HCT116 (cell line): ENCODE measurements around the gene FAP. TPM values are rescaled to one million over a fixed set of nuclear protein-coding genes. Genes with fewer than 3 reads are reported as not detected.

Experiments used
- ATAC-seq: fragments of 200-7000 bp; cut with Tn5 transposase; 2 replicates; pipeline ENCODE4 v1.9.1; 2020; ENCODE audit warnings: mild to moderate bottlenecking, moderate library complexity
- BruUV-seq: library from RNA; stranded (reverse); fragments of 400-500 nt; replicated peaks from 2 replicates; lab custom pipeline; 2021; lab: Mats Ljungman, UMichigan
- CTCF ChIA-PET: fragments of 300-600 bp; sonication (Branson Sonifier 250); formaldehyde crosslinking; loops from one replicate; lab custom pipeline; 2021; ENCODE audit warnings: antibody characterized with exemption; lab: Charles Lee
- POLR2A ChIA-PET: fragments of 300-600, 350-600 bp; sonication (Branson Sonifier 250); formaldehyde crosslinking; loops from one replicate; lab custom pipeline; 2021; ENCODE audit warnings: antibody characterized with exemption; lab: Charles Lee
- RAD21 ChIA-PET, 2 experiments: fragments of 300-600 bp; sonication (Branson Sonifier 250); formaldehyde crosslinking; loops; one replicate each; lab custom pipeline; 2023; ENCODE audit warnings: low total read pairs in 2 of 2; ENCODE audit not compliant: uncharacterized antibody in 2 of 2, unreplicated experiment in 2 of 2, low non-redundant PET in 1 of 2; lab: Charles Lee
- DNase-seq: peaks from one replicate; pipeline ENCODE4 v3.0.0-alpha.2; 2010; ENCODE audit warnings: low read depth, low spot score
- H2AFZ ChIP-seq: fragments of 200-600 bp; shearing (Covaris generic), sonication (generic); 2 replicates; pipeline ENCODE4 v1.6.1; 2017; ENCODE audit warnings: low read depth, mixed run types, mixed read lengths, antibody characterized with exemption, low read length; ENCODE audit not compliant: poor library complexity, severe bottlenecking
- H3K27ac ChIP-seq: 2 replicates; pipeline ENCODE4 v1.5.1; 2012; ENCODE audit warnings: low read depth, low read length
- H3K27me3 ChIP-seq: fragments of 200-600 bp; sonication (generic); 2 replicates; pipeline ENCODE4 v1.6.1; 2016; ENCODE audit warnings: mixed run types, low read length, mixed read lengths; ENCODE audit not compliant: insufficient read depth
- H3K36me3 ChIP-seq, 2 experiments: fragments of 200-500 bp in 1 of 2; fragments of 200-600 bp in 1 of 2; sonication (Bioruptor generic) in 1 of 2; sonication (generic) in 1 of 2; 2 replicates each; pipeline versions ENCODE4 v1.5.1 to v1.6.1; 2014 to 2016; ENCODE audit warnings: low read length in 2 of 2, inconsistent platforms in 1 of 2, mixed read lengths in 1 of 2, mixed run types in 1 of 2; ENCODE audit not compliant: insufficient read depth in 2 of 2, control insufficient read depth in 1 of 2
- H3K4me1 ChIP-seq, 2 experiments: fragments of 200-600 bp in 1 of 2; sonication (generic) in 1 of 2; 2 replicates each; pipeline versions ENCODE4 v1.5.1 to v1.6.1; 2012 to 2017; ENCODE audit warnings: low read length in 2 of 2, inconsistent platforms in 1 of 2, mild to moderate bottlenecking in 1 of 2, mixed read lengths in 1 of 2, mixed run types in 1 of 2, moderate library complexity in 1 of 2; ENCODE audit not compliant: insufficient read depth in 2 of 2, control insufficient read depth in 1 of 2
- H3K4me2 ChIP-seq: fragments of 200-600 bp; sonication (generic); 2 replicates; pipeline ENCODE4 v1.6.1; 2017; ENCODE audit warnings: mixed run types, low read length, mixed read lengths
- H3K4me3 ChIP-seq, 2 experiments: fragments of 200-600 bp in 1 of 2; sonication (generic) in 1 of 2; replicated peaks in 1 of 2; 2 replicates each; pipeline ENCODE4 v1.5.1; 2011 to 2016; ENCODE audit warnings: low read length in 2 of 2, control low read depth in 1 of 2, low read depth in 1 of 2, mild to moderate bottlenecking in 1 of 2, mixed read lengths in 1 of 2, mixed run types in 1 of 2
- H3K79me2 ChIP-seq: fragments of 200-600 bp; sonication (generic); 2 replicates; pipeline ENCODE4 v1.6.1; 2017; ENCODE audit warnings: mild to moderate bottlenecking, mixed run types, low read length, moderate library complexity, mixed read lengths; ENCODE audit not compliant: insufficient read depth
- H3K9ac ChIP-seq: fragments of 200-600 bp; sonication (generic); 2 replicates; pipeline ENCODE4 v1.6.1; 2016; ENCODE audit warnings: low read length, mixed read lengths
- H3K9me2 ChIP-seq: fragments of 200-600 bp; sonication (generic), shearing (Covaris generic); 2 replicates; pipeline ENCODE4 v1.6.1; 2017; ENCODE audit warnings: mixed run types, mild to moderate bottlenecking, moderate library complexity; ENCODE audit not compliant: insufficient read depth
- H3K9me3 ChIP-seq, 2 experiments: fragments of 200-500 bp in 1 of 2; fragments of 200-600 bp in 1 of 2; sonication (Bioruptor generic) in 1 of 2; sonication (generic) in 1 of 2; 2 replicates each; pipeline ENCODE4 v1.6.1; 2014 to 2017; ENCODE audit warnings: low read length in 2 of 2, mixed read lengths in 2 of 2, inconsistent platforms in 1 of 2, low read depth in 1 of 2, mild to moderate bottlenecking in 1 of 2, mixed run types in 1 of 2, moderate library complexity in 1 of 2; ENCODE audit not compliant: control insufficient read depth in 1 of 2, insufficient read depth in 1 of 2
- H4K20me1 ChIP-seq: fragments of 200-600 bp; sonication (generic), shearing (Covaris generic); 2 replicates; pipeline ENCODE4 v1.6.1; 2017; ENCODE audit warnings: mixed run types, mild to moderate bottlenecking, moderate library complexity; ENCODE audit not compliant: insufficient read depth
- CEBPB ChIP-seq: IDR thresholded peaks from 2 replicates; pipeline ENCODE4 v1.6.1; 2012; ENCODE audit warnings: low read depth
- ELF1 ChIP-seq: IDR thresholded peaks from 2 replicates; pipeline ENCODE4 v1.6.1; 2012; ENCODE audit warnings: low read depth, borderline replicate concordance
- EZH2 ChIP-seq: fragments of 200-600 bp; sonication (generic); IDR thresholded peaks from 2 replicates; pipeline ENCODE4 v1.6.1; 2017; ENCODE audit warnings: antibody characterized with exemption, mixed run types
- JUND ChIP-seq: IDR thresholded peaks from 2 replicates; pipeline ENCODE4 v1.6.1; 2012
- POLR2AphosphoS5 ChIP-seq: IDR thresholded peaks from 2 replicates; pipeline ENCODE4 v1.6.1; 2011; ENCODE audit warnings: mild to moderate bottlenecking, low read depth, low read length, moderate library complexity
- RAD21 ChIP-seq: IDR thresholded peaks from 2 replicates; pipeline ENCODE4 v1.6.1; 2012; ENCODE audit warnings: low read depth, mild to moderate bottlenecking
- SP1 ChIP-seq: IDR thresholded peaks from 2 replicates; pipeline ENCODE4 v1.6.1; 2012; ENCODE audit warnings: low read depth
- SRF ChIP-seq: IDR thresholded peaks from 2 replicates; pipeline ENCODE4 v1.6.1; 2012; ENCODE audit warnings: low read depth
- TCF7L2 ChIP-seq: IDR thresholded peaks from 2 replicates; pipeline ENCODE4 v1.7.0; 2011; ENCODE audit warnings: borderline replicate concordance, inconsistent platforms; ENCODE audit not compliant: insufficient read depth, insufficient read length; ENCODE audit errors: extremely low read depth
- YY1 ChIP-seq: IDR thresholded peaks from 2 replicates; pipeline ENCODE4 v1.6.1; 2011; ENCODE audit warnings: low read length, low read depth, moderate library complexity, mild to moderate bottlenecking; ENCODE audit not compliant: insufficient replicate concordance; ENCODE audit errors: extremely low read depth
- intact Hi-C: fragments of 100-400 bp; cut with micrococcal nuclease; formaldehyde crosslinking; loops from 2 replicates; pipeline ENCODE4 v1.10.0; 2022
- total RNA-seq: library from RNA; stranded (reverse); gene quantifications from one replicate; pipeline ENCODE4 v1.2.1, GENCODE V29; 2021; ENCODE audit not compliant: unreplicated experiment
- TF ChIP-seq, protein P1 (sequence below), 3 experiments: fragments of 200-600 bp in 1 of 3; sonication (generic) in 1 of 3; IDR thresholded peaks in 2 of 3; conservative IDR thresholded peaks in 1 of 3; 2 replicates each; pipeline ENCODE4 v1.5.1; 2012 to 2017; ENCODE audit warnings: low read depth in 2 of 3, low read length in 2 of 3, antibody characterized with exemption in 1 of 3, borderline replicate concordance in 1 of 3, control low read depth in 1 of 3, mild to moderate bottlenecking in 1 of 3, mixed read lengths in 1 of 3, mixed run types in 1 of 3, moderate library complexity in 1 of 3; ENCODE audit not compliant: insufficient read depth in 1 of 3
- TF ChIP-seq, protein P2 (sequence below): IDR thresholded peaks from 2 replicates; pipeline ENCODE4 v1.6.1; 2012
- TF ChIP-seq, protein P3 (sequence below): IDR thresholded peaks from 2 replicates; pipeline ENCODE4 v1.6.1; 2011; ENCODE audit warnings: mild to moderate bottlenecking, low read length, moderate library complexity; ENCODE audit not compliant: insufficient replicate concordance; ENCODE audit errors: extremely low read depth
- TF ChIP-seq, protein P4 (sequence below): IDR thresholded peaks from 2 replicates; pipeline ENCODE4 v1.6.1; 2012; ENCODE audit warnings: low read depth

The FAP gene
- total RNA-seq, 1 experiment from 2014 or later: not detected

DNA sequence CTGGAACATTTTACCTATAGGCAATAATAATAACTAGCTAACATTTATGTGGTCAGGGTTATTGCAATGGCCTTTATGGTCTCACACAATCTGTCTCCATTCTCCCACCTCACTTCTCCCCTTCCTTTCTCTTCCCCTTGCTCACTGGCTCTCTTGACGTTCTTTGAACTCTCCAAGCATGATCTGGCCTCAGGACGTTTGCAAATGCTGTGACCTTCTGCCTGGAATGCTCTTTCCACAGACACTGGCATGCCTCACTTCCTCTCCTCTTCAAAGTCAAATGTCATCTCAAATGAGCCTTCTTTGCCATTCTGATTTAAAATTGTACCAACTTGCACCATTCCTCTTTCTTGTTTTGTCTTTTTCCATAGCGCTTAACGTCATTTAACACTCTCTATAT, 65.9 kb downstream of the FAP start (continued):
- TF ChIP-seq, protein P1, sequence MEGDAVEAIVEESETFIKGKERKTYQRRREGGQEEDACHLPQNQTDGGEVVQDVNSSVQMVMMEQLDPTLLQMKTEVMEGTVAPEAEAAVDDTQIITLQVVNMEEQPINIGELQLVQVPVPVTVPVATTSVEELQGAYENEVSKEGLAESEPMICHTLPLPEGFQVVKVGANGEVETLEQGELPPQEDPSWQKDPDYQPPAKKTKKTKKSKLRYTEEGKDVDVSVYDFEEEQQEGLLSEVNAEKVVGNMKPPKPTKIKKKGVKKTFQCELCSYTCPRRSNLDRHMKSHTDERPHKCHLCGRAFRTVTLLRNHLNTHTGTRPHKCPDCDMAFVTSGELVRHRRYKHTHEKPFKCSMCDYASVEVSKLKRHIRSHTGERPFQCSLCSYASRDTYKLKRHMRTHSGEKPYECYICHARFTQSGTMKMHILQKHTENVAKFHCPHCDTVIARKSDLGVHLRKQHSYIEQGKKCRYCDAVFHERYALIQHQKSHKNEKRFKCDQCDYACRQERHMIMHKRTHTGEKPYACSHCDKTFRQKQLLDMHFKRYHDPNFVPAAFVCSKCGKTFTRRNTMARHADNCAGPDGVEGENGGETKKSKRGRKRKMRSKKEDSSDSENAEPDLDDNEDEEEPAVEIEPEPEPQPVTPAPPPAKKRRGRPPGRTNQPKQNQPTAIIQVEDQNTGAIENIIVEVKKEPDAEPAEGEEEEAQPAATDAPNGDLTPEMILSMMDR (IDR thresholded peaks at IDR 0.05 in 2 of 3, conservative IDR thresholded peaks at IDR 0.05 in 1 of 3; ENCODE audit: borderline replicate concordance in 1 of 3, insufficient read depth in 1 of 3, low read depth in 2 of 3, low read length in 2 of 3): no peak
- TF ChIP-seq ELF1 (no peak), YY1 (no peak), CEBPB (no peak), TCF7L2 (no peak)
- TF ChIP-seq, protein P2, sequence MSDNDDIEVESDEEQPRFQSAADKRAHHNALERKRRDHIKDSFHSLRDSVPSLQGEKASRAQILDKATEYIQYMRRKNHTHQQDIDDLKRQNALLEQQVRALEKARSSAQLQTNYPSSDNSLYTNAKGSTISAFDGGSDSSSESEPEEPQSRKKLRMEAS: no peak
- TF ChIP-seq, all 23 proteins: peak for 0

DNA sequence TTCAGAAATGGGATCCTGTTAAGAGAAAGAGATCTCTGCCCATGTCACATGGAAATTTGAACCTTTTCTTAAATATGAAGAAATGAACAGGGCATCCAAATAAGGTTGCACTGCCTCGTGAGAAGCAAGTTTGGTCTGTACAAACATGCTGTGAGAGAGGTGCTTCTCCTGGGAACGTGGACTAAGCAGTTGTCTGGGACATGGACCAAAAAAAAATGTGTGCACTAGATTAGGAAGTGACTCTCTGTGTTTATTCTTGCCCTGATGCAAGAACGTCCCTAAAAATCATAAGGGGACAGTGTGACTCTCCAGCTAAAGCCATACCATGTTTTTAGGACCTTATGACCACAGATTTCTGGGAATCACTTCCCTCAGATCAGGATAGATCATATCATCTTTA, 67.5 kb downstream of the FAP start:
- TF ChIP-seq CEBPB (no peak), EZH2 (no peak), POLR2AphosphoS5 (no peak), SP1 (no peak), JUND (no peak), TCF7L2 (no peak), YY1 (no peak), RAD21 (no peak), SRF (no peak)
- TF ChIP-seq, protein P2: no peak
- TF ChIP-seq, protein P3, sequence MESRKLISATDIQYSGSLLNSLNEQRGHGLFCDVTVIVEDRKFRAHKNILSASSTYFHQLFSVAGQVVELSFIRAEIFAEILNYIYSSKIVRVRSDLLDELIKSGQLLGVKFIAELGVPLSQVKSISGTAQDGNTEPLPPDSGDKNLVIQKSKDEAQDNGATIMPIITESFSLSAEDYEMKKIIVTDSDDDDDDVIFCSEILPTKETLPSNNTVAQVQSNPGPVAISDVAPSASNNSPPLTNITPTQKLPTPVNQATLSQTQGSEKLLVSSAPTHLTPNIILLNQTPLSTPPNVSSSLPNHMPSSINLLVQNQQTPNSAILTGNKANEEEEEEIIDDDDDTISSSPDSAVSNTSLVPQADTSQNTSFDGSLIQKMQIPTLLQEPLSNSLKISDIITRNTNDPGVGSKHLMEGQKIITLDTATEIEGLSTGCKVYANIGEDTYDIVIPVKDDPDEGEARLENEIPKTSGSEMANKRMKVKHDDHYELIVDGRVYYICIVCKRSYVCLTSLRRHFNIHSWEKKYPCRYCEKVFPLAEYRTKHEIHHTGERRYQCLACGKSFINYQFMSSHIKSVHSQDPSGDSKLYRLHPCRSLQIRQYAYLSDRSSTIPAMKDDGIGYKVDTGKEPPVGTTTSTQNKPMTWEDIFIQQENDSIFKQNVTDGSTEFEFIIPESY: no peak
- TF ChIP-seq, protein P4, sequence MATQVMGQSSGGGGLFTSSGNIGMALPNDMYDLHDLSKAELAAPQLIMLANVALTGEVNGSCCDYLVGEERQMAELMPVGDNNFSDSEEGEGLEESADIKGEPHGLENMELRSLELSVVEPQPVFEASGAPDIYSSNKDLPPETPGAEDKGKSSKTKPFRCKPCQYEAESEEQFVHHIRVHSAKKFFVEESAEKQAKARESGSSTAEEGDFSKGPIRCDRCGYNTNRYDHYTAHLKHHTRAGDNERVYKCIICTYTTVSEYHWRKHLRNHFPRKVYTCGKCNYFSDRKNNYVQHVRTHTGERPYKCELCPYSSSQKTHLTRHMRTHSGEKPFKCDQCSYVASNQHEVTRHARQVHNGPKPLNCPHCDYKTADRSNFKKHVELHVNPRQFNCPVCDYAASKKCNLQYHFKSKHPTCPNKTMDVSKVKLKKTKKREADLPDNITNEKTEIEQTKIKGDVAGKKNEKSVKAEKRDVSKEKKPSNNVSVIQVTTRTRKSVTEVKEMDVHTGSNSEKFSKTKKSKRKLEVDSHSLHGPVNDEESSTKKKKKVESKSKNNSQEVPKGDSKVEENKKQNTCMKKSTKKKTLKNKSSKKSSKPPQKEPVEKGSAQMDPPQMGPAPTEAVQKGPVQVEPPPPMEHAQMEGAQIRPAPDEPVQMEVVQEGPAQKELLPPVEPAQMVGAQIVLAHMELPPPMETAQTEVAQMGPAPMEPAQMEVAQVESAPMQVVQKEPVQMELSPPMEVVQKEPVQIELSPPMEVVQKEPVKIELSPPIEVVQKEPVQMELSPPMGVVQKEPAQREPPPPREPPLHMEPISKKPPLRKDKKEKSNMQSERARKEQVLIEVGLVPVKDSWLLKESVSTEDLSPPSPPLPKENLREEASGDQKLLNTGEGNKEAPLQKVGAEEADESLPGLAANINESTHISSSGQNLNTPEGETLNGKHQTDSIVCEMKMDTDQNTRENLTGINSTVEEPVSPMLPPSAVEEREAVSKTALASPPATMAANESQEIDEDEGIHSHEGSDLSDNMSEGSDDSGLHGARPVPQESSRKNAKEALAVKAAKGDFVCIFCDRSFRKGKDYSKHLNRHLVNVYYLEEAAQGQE: no peak
- Histone ChIP-seq H3K9me3 (no peaks in the 10 kb centered on the region), H3K27me3 (no peaks in the 10 kb centered on the region), H3K79me2 (no peaks in the 10 kb centered on the region), H2AFZ (no peak overlapping the region), H3K9ac (no peak overlapping the region), H3K27ac (no peak overlapping the region), H3K4me2 (no peak overlapping the region), H3K9me2 (no peaks in the 10 kb centered on the region), H3K4me3 (no peak overlapping the region), H4K20me1 (no peaks in the 10 kb centered on the region), H3K4me1 (no peaks in the 10 kb centered on the region), H3K36me3 (no peaks in the 10 kb centered on the region)
- ChIA-PET CTCF (interaction anchor here (1.3 kb wide), 1 partner anchor 22 kb away, joined by 5 read pairs; no protein-coding TSS in a partner anchor), POLR2A (no interaction called here), RAD21 (no interaction called here)
- no peak for ATAC-seq
- no peak for DNase-seq
- BruUV-seq: no TSS peak
- intact Hi-C loops: no loop called here
